HG02623 (cell line): ENCODE data around the gene FBLN2.
"Not testable (repeated sequence)": the region's sequence is repeated elsewhere in the genome, so short reads cannot be mapped to it uniquely, and the experiment has no call there.

ENCODE experiments used
- ATAC-seq: cut with Tn5 transposase; IDR thresholded peaks from one replicate; pipeline ENCODE4 v1.9.1; 2021; ENCODE audit warnings: moderate library complexity; ENCODE audit not compliant: unreplicated experiment

The FBLN2 gene

DNA sequence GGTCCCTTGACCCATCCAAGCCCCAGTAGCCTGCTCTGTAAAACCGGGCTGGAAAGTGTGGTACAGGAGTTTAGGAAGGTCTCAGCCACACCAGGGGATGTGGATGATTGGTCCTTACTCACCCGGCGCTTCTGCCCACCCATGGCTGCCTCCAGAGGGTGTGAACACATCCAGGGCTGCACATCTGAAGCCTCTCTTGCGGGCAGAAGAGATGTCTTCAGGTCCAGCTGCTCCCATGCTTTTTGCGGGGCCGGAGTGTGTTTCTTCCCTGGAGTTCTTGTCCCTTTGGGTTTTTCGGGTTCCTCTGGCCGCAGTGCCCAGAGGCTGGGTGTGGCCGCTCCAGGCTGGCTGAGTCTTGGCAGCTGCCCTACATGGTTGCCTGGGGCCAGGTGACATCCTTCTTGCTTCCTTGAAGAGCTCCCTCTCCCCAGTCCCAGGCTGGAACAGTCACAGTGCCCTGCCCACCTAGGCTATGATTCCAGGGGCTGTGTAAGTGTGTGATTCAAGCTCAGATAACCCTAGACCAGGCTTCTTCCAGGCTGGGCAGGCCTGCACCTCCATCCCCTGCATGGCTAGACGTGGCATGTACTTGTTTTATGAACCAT, 34.9 kb upstream of the FBLN2 start:
- ATAC-seq = no peak

DNA sequence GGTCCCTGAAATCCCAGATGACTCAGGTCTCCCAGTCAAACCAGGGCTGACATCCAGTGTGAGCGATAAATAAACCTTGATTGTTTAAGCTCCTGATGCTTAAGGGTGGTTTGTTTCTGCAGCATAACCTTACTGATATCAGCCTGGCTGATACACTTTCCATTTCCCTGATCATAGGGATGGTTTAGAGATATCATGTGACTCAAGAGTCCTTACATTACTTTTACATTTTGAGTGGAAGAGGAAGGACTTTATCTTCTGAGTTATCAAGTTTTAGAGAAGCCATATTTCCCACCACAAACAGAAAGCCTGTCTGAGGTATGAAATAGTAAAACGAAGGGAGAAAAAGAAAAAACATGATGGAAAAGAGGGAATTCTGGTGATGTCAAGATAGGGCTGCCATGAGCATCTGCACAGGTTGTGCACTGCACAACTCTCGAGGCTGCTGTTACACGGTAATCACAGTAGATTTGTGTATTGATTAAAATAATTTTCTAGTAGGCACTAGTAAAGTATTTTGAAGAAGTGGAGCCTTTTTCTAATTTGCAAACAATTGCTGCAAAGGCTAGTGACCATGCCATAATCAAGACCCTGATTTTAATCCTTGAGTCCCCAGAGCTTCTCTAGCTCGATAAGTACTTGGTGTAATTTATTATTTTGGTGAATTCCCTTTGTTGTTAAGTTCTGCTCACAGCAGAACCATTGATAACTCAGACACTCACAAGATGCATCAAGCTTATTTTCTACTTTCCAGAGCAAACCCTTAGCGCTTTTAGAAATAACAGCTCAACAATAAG, 34.1 kb upstream of the FBLN2 start:
- no peak for ATAC-seq

DNA sequence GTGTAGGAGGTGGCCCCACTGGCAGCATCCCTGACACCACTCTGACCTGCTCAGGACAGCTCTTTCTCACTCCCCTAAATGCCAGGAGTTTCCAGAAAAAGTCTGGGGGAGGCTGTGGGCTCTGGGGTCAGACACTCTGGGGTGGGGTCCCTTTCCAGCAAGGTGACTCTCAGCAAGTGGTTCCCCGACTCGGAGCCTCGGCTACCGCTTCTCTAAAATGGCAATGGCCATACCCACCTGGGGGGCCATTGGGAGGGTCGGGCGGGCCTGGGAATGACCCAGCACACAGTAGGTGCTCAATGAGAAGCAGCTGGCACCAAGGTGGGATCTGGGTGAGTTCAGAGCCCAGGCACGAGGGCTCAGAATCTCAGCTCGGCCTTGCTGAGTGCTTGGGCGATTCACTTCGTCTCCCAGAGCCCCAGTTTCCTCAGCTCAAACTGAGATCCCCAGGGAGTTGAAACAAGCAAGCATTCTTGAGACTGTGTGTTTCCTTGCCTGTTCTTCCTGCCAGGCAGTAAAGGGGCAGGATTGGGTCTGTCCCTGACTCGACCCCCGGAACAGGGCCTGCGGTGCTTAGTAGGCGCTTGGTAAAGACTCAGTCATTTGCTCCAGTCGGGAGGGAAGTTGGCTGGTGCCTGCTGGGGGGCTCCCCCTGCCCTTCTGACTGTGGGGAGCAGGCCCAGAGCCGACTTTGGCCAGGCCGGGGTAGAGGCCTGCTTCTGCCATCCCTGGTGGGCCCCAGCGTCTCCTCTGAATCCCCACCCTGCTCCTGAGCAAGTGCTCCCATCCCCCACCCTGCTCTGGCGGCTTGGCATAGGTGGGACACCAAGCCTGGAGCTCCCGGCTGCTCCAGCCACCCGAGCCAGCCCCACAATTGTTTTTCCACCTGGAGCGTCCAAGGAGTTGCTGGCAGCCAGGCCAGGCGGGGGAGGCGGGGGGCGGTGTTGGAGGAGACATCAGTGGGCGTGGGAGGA, 32.9 kb upstream of the FBLN2 start:
- no peak for ATAC-seq

DNA sequence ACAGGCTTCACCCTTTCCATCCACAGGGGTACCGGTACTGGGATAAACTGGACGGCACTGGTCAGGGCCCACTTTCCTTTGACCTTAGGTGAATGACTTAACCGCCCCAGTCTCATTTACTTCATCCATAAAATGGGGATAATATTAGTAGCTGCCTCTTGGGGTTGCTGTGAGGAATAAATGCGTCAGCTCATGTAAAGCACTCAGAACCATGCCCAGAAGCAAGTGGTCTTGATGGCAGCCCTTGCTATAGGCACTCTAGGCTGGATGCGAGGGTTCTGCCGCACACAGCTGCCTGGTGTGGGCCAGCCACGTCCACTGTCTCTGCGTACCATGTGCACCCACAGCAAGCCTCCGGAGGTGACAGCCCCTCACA, 32.2 kb upstream of the FBLN2 start:
- ATAC-seq = no peak

DNA sequence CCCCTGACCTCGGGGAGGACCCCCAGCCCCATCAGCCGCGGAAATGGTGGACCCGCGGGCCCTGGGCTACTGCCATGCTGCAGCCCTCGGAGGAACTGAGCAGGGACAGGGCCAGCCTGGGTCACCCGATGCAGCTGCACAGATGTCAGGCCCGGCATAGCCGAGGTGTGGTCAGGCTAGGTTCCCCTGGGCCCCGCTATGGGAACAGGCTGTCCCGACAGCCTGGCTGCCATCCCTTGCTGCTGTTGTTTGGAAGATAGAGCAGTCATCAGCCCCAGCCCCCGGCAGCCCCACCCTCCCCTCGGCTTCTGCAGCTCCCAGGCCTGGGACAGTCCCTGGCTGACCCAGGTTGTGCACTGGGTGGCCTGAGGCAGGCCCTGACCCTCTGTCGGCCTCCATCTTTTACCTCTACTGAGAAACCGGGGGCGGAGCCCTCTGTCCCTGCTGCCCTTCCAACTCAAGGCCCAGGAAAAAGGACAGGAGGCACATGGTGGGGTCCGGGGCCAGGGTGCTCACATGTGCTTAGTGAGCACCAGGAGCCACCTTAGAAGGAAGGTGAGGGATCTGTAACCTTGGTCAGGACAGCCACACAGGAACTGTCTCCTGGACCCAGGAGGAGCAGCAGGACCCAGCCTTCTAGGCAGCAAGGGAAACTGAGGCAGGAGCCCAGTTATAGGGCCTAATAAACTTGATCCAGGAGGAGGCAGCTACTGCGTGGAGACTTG, 31.5 kb upstream of the FBLN2 start:
- no peak for ATAC-seq

DNA sequence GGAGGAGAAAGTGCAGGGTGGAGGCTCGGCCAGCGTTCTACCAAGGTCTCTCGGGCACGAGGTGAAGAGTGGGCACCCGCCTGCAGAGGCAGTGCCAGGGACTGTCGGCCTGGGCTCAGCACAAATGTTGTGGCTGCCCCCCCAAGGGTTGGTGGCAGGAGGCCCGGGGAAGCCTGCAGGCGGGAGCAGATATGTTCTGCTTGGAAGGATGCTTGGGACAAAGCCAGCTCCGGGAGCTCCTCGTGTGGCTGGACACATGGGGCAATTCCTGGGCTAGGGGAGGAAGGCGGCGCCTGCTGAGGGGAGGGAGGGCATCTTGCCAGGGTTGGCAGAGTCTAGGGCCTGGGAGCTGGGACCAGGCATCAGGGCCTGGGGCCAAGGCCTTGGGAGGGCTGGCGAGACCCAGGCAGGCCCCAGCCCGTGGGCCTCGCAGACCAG, 30.4 kb upstream of the FBLN2 start:
- ATAC-seq = no peak

DNA sequence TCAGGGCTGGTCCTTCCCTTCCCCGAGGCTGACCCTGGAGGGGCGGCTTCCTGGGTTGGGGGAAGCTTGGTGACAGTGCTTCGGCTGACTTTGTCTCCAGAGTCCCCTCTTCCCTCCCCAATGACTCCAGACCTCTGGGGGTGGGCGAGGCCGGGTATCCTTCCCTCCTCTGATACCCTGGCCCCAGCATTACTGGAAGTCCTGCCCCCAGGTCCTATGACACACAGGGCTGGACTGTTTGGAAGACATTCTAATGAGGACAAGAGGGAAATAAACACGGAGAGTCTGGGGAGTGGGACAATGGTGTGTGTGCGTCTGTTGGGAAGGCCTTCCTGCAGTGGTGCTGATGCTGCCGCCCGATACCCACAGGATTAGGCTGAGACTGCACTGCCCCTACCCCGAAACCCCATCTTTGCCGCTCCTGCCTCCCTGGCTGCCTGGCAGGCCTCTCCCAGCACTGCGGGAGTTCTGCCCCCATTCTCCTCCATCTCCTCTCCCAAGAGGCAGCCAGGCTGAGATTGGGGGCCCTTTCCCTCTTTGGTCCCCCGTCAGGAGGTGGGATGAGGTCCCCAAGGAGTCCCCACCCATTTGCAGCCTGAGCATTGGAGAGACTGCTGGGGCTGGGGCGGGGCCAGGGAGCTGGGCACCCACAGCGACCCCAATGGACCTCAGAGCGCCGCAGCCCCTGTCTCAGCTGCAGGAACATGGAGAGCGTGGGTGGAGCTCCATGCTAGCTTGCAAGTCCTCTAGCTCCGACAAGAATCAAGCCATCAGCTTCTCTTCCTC, 29.7 kb upstream of the FBLN2 start:
- ATAC-seq = no peak

DNA sequence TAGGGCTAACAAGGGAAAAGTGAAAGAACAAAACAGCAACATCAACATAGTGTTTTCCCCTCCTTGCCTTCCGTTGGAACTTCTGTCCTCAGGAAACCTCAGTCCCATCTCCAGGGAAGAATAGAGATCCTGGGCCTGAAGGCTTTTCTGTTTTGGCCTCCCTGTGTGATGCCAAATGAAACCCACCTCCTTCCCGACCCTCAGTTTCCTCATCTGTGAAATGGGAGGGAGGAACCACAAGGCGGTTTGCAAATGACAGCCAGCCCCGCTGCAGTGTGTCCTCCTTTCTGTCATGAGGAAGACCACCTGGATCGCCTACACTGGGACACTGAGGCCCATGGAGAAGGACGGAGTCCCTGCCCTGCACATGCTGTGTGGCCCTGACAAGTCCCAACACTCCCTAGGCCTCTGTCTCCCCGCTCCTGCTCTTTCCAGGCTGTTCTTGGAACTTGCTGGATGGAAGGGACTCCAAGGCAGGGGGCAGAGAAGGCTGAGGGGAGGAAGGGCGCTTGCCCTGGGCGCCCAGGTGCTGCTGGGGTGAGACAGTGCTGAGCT, 28.5 kb upstream of the FBLN2 start:
- no peak for ATAC-seq

DNA sequence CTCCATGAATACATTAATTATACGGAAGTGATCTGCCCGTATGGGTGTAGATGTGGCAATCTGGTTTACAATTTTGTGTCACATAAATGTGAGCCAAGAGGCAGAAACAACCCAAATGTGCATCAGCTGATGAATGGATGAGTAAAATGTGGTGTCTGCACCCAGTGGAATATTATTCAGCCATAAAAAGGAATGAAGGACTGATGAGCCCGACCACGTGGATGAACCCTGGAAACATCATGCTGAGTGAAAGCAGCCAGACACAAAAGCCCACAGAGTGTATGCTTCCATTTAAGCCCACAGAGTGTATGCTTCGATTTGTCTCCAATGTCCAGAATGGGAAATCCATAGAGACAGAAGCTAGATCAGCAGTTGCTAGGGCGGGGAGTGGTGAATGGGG, 27.6 kb upstream of the FBLN2 start:
- no peak for ATAC-seq

DNA sequence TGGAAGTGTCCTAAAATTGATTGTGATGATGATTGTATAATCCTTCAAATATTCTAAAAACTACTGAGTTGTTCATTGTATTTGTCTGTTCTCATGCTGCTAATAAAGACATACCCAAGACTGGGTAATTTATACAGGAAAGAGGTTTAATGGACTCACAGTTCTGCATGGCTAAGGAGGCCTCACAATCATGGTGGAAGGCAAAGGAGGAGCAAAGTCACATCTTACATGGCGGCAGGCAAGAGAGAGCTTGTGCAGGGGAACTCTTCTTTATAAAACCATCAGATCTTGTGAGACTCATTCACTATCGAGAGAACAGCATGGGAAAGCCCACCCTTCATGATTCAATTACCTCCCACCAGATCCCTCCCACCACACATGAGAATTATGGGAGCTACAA, 27.2 kb upstream of the FBLN2 start:
- not testable (repeated sequence) for ATAC-seq

DNA sequence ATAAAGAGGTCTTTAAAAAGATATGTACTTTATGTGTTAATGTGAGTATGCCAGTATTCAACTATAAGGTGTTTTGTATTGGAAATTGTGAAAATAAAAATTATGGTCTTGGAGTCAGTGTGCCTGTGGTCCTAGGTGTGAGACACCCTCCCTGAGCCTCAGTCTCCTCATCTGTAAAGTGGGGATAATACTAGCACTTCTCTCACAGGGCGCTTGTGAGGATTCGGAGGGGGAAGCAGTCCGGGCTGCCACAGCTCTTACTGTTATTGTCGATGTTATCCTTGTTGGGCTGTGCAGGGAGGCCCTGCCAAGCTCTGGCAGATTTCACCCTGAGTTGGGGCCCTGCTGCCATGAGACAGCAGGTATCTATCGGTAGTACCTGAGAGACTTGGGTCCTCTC, 26.7 kb upstream of the FBLN2 start:
- ATAC-seq = no peak

DNA sequence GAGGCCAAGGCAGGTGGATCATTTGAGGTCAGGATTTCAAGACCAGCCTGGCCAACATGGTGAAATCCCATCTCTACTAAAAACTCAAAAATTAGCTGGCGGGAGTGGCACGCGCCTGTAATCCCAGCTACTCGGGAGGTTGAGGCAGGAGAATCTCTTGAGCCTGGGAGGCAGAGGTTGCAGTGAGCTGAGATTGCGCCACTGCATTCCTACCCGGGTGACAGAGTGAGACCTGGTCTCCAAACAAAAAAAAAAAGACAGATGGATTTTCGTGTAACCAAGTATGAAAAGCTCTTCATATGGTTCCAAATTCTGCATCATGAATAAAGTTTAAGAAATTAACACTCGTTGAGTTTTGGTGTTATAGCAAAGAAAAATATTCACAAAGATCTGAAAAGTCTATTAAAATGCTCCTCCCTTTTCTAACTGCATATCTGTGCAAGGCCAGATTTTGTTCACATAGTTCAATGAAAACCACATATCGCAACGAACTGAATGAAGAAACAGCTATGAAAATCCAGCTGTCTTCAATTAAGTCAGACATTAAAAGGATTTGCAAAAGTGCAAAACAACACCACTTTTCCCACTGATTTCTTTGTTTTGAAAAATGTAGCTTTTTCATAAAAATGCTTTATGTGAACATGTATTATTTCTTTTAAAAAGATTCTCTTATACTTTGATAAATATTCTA, 23.8 kb upstream of the FBLN2 start:
- ATAC-seq = no peak

DNA sequence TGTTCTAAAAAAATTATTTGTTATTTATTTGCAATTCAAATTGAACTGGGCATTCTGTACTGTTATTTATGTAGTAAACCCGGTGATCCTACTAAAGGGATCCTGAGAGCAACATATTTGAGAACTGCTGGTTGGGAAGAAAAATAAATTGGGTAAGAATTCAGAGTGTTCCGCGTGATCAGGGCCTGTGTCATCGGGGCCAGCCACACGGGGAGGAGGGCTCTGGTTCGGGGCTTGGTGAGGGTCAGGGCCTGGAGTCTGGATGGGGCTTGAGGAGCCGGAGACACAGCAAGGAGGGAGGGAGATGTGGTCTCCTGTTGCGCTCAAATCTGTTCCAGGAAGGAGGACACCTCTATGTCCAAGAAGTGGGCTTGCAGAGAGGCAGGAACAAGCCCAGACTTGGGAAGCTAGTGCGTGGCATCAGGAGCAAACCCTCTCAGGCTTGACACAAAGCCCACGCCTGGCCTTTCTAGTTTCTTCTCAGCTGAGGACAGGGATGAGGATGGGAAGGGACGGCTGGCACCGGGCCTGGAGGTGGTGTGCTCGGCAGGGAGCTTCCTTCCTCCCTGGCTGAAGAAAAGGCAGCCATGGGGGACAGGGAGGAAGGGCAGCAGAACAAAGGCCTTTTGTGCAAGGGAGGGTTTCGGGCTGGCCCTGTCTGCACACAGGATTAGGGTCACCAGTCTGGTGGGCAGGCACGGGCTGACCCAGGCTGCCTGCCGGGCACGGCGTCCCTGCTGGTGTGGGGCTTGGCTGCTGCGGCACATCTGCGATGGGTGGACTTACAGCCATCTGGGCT, 22.9 kb upstream of the FBLN2 start:
- ATAC-seq = no peak

DNA sequence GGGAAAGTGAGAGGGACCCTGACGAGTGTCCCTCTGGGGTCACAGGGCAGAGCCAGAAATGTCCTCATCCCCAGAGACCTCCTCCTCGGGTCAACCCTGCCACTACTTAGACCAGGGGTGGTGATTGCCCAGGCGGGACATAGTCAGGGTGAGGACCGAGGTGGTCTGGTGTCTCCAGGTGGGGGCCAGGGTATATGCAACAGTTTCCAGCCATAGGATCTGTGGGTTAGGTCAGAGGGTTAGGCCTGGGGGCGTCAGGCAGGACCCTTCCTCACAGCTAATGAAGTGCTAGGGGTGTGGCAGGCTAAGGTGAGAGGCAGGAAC, 22.3 kb upstream of the FBLN2 start:
- ATAC-seq = no peak

DNA sequence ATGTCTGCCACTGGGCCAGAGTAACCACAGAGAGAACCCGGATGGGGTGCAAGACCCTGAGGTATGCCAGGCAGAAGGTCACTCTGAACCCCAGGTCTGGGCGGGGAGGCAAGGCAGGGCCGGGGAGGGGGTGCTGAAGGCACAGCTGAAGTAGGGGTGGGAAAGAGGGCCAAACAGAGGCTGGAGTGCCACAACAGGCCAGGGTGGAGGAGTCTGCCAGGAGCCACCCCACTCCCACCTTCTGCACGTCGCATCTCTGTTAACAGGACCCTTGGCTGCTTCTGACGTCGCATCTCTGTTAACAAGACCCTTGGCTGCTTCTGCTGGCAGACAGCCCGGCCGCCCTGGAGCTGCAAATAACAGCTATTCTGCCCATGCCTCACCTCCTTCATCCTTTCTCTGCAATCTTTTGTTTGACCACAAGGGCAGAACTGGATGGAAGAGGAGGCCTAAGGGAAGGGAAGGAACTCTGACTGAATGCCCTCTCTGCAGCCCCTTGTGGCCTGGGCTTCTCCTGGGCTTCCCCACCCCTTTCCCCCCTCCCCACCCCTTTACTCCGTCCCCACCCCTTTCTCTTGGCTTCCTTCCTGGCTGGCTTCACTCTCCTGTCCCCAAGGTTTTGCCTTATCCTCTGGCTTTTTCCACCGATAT, 20.6 kb upstream of the FBLN2 start:
- no peak for ATAC-seq

DNA sequence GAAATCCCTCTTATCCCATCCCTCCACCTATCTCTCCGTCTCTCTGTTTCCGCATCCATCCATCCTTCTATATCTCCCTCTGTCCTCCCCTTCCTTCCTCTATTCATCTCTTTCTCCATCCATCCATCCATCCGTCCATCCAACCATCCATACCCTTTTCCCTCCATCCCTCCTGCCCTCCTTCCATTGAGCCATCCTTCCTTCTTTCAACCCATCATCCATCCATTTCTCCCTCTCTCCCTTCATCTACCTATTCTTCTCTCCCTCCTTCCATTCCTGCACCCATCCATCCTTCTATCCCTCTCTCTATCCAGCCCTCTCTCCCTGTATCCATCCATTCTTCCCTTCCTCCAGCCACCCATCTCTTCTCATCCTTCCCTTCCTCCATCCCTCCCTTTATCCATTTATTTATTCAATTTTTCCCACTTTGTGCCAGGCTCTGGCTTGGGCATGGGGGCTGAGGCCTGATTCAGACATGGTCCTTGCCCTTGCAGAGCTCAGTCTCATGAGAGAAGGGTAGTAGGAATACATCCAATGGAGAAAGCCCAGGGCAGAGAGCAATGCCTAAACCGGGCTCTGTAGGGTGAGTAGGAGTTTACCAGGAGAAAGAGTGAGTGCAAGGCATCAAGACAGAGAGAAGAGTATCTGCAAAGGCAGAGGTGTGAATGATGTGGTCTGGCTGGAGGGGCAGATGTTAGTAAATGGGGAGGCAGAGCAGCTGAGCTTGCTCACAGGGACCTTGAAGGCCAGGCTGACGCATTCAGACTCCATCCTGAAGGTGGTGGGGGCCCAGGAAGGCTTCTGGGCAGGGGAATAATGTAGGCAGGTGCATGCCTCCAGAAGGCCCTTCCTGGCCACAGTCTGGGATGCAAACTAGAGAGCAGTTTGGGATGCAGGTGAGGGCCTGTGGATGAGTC, 19.5 kb upstream of the FBLN2 start:
- no peak for ATAC-seq
